ENCODE measurements around the gene HNRNPCL1. TPM values are rescaled to one million over a fixed set of nuclear protein-coding genes. Genes with fewer than 3 reads are reported as not detected.

HNRNPCL1 gene
- total RNA-seq, 1 donor from 2014 or later = not detected

Other genes starting within 250 kb of the HNRNPCL1 start
- gene DHRS3, start 230.5 kb downstream of the HNRNPCL1 start, total RNA-seq = 84.7 TPM
- not detected for gene AADACL4, start 204.6 kb downstream of the HNRNPCL1 start, total RNA-seq
- gene AADACL3, start 132.6 kb downstream of the HNRNPCL1 start, total RNA-seq = not detected
- gene CFAP107, start 102.5 kb downstream of the HNRNPCL1 start, total RNA-seq = not detected
- not detected for gene PRAMEF12, start 75.0 kb downstream of the HNRNPCL1 start, total RNA-seq
- gene PRAMEF1, start 57.3 kb downstream of the HNRNPCL1 start, total RNA-seq = not detected
- not detected for gene PRAMEF11, start 17.3 kb downstream of the HNRNPCL1 start, total RNA-seq
- not detected for gene PRAMEF2, start 8.4 kb upstream of the HNRNPCL1 start, total RNA-seq
- gene PRAMEF4, start 37.5 kb upstream of the HNRNPCL1 start, total RNA-seq = not detected
- not detected for gene PRAMEF10, start 49.5 kb upstream of the HNRNPCL1 start, total RNA-seq
- gene PRAMEF7, start 67.9 kb upstream of the HNRNPCL1 start, total RNA-seq = not detected
- not detected for gene PRAMEF6, start 98.9 kb upstream of the HNRNPCL1 start, total RNA-seq
- gene PRAMEF27, start 207.9 kb upstream of the HNRNPCL1 start, total RNA-seq = not detected
- gene HNRNPCL3, start 212.0 kb upstream of the HNRNPCL1 start, total RNA-seq = not detected
- gene PRAMEF25, start 222.1 kb upstream of the HNRNPCL1 start, total RNA-seq = not detected